Activated CD4-positive, alpha-beta memory T cell treated with anti-CD3 and anti-CD28 coated beads, Interleukin-2, amount 10 ng/mL, durations not matched to agents 7 days and 5 days (primary cell): ENCODE results near the gene RNF121. TPM values are rescaled to one million over a fixed set of nuclear protein-coding genes. Genes with fewer than 3 reads are reported as not detected.

ENCODE experiments used
- CTCF ChIA-PET: fragments of 350-600 bp; sonication (Branson Sonifier 250); formaldehyde crosslinking; loops from one replicate; lab custom pipeline; 2021; ENCODE audit warnings: antibody characterized with exemption, inconsistent platforms; lab: Charles Lee
- POLR2A ChIA-PET: fragments of 350-600 bp; sonication (Branson Sonifier 250); formaldehyde crosslinking; loops from one replicate; lab custom pipeline; 2021; ENCODE audit warnings: antibody characterized with exemption; lab: Charles Lee
- DNase-seq: peaks from one replicate; pipeline ENCODE4 v3.0.0-alpha.2; 2020
- H3K27ac Mint-ChIP-seq: one replicate; pipeline ENCODE4 v1.8.0; 2021; ENCODE audit warnings: mild to moderate bottlenecking, mixed read lengths
- H3K27me3 Mint-ChIP-seq: one replicate; pipeline ENCODE4 v1.8.0; 2021; ENCODE audit warnings: mixed read lengths
- H3K36me3 Mint-ChIP-seq: one replicate; pipeline ENCODE4 v1.8.0; 2021; ENCODE audit warnings: low read depth, mixed read lengths
- H3K4me1 Mint-ChIP-seq: one replicate; pipeline ENCODE4 v1.8.0; 2021; ENCODE audit warnings: mixed read lengths
- H3K4me3 Mint-ChIP-seq: one replicate; pipeline ENCODE4 v1.8.0; 2021; ENCODE audit warnings: mild to moderate bottlenecking, mixed read lengths
- H3K9me3 Mint-ChIP-seq: one replicate; pipeline ENCODE4 v1.8.0; 2021; ENCODE audit warnings: mixed read lengths
- total RNA-seq, 2 experiments: library from RNA; stranded (reverse); gene quantifications; one replicate each; pipeline ENCODE4 v1.2.3, GENCODE V29; 2021

RNF121 gene
- total RNA-seq, 2 experiments from 2014 or later: 25.7 to 28.1 TPM

GRCh38 chr11:71977743-71978418 is 49.0 kb downstream of the RNF121 start:
- H3K36me3 Mint-ChIP-seq: peaks cover 3% of the 10 kb centered on the region
- ChIA-PET CTCF (interaction anchor here (0.7 to 3.6 kb wide), 26 partner anchors 10 to 453 kb away, joined by 3 to 27 read pairs (median 5); partner anchors contain the start of genes IL18BP, RNF121 and XNDC1N), POLR2A (interaction anchor here (1.0 to 1.7 kb wide), 4 partner anchors 19 to 113 kb away, joined by 3 to 4 read pairs (median 3); no protein-coding TSS in a partner anchor)
- H3K27ac Mint-ChIP-seq: peak overlapping the region; percentile 37
- peak; percentile 67 for DNase-seq
- no peaks in the 10 kb centered on the region for H3K4me1 Mint-ChIP-seq
- H3K4me3 Mint-ChIP-seq: no peak overlapping the region
- no peaks in the 10 kb centered on the region for H3K27me3 Mint-ChIP-seq
- H3K9me3 Mint-ChIP-seq: no peaks in the 10 kb centered on the region

- Mint-ChIP-seq H3K9me3 (no peaks in the 10 kb centered on the region), H3K27me3 (no peaks in the 10 kb centered on the region), H3K4me3 (no peak overlapping the region), H3K4me1 (no peaks in the 10 kb centered on the region), H3K36me3 (peaks cover 7% of the 10 kb centered on the region), H3K27ac (no peak overlapping the region)
- POLR2A ChIA-PET: interaction anchor here (1.7 kb wide), 1 partner anchor 22 kb away, joined by 4 read pairs; no protein-coding TSS in a partner anchor
- CTCF ChIA-PET: interaction anchor here (0.7 to 3.6 kb wide), 14 partner anchors 9 to 432 kb away, joined by 3 to 27 read pairs (median 6); partner anchors contain the start of genes IL18BP, RNF121 and XNDC1N
- DNase-seq: no peak
Measured at GRCh38 chr11:71979094-71979493, 50.2 kb downstream of the RNF121 start.

DNA sequence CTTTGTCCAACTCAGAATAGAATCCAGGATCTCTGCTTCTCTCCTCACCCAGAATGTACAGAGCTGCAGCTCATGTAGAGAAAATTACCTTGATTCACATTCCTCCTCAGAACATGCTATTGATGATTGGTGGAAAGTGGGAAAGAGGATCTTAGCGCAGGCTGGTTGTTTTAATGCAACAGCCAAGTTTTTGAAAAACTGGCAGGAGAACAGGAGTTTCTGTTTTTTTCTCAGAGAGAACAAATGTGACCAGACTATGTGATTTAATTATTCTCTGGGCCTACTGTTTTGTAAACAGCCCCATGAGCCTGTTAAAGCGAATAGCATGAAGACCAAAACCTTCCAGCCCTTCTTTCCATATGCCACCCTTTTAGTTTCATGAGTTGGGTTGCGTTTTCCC is 50.8 kb downstream of the RNF121 start:
- no peaks in the 10 kb centered on the region for H3K9me3 Mint-ChIP-seq
- peaks cover 7% of the 10 kb centered on the region for H3K36me3 Mint-ChIP-seq
- no peaks in the 10 kb centered on the region for H3K4me1 Mint-ChIP-seq

GRCh38 chr11:71986131-71986530 is 57.3 kb downstream of the RNF121 start:
- POLR2A ChIA-PET: interaction anchor here (0.9 kb wide), 1 partner anchor 11 kb away, joined by 4 read pairs; no protein-coding TSS in a partner anchor
- H3K36me3 Mint-ChIP-seq: peaks cover 16% of the 10 kb centered on the region
- H3K4me3 Mint-ChIP-seq: no peak overlapping the region

More for the DNA sequence above, 50.8 kb downstream of the RNF121 start:
- Mint-ChIP-seq H3K27me3 (no peaks in the 10 kb centered on the region), H3K4me3 (no peak overlapping the region), H3K27ac (no peak overlapping the region)
- DNase-seq: no peak
- POLR2A ChIA-PET: no interaction called here
- CTCF ChIA-PET: interaction anchor here (1.0 to 3.6 kb wide), 8 partner anchors 10 to 51 kb away, joined by 3 to 27 read pairs (median 6); partner anchors contain the start of genes IL18BP, RNF121 and XNDC1N

DNA sequence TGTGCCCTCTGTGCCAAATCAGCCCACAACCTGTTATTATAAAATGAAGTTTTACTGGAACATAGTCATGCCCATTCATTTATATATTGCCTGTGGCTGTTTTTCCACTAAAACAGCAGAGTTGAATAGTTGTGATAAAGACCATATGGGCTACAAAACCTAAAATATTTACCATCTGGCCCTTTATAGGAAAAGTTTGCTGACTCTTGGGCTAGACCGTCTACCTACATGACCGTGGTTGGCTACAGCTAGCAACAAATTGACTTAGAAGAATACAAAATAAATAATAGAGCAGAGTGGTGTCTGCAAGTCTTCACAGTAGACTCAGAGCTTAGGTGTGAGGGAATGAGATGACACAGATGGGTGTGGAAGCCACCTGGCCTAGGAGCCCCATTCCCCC is 58.7 kb downstream of the RNF121 start:
- Mint-ChIP-seq H3K27me3 (no peaks in the 10 kb centered on the region), H3K4me1 (peaks cover 16% of the 10 kb centered on the region), H3K9me3 (no peaks in the 10 kb centered on the region), H3K4me3 (no peak overlapping the region), H3K27ac (no peak overlapping the region), H3K36me3 (peaks cover 12% of the 10 kb centered on the region)
- DNase-seq: no peak
- POLR2A ChIA-PET: no interaction called here
- CTCF ChIA-PET: interaction anchor here (2.4 kb wide), 1 partner anchor 10 kb away, joined by 13 read pairs; no protein-coding TSS in a partner anchor

More at GRCh38 chr11:71986131-71986530, 57.3 kb downstream of the RNF121 start:
- Mint-ChIP-seq H3K9me3 (no peaks in the 10 kb centered on the region), H3K4me1 (peaks cover 9% of the 10 kb centered on the region), H3K27me3 (no peaks in the 10 kb centered on the region), H3K27ac (no peak overlapping the region)
- no peak for DNase-seq
- CTCF ChIA-PET: interaction anchor here (1.0 kb wide), 1 partner anchor 197 kb away, joined by 5 read pairs; no protein-coding TSS in a partner anchor

- ChIA-PET CTCF (interaction anchor here (2.4 kb wide), 1 partner anchor 10 kb away, joined by 13 read pairs; no protein-coding TSS in a partner anchor), POLR2A (no interaction called here)
- H3K27me3 Mint-ChIP-seq: no peaks in the 10 kb centered on the region
- H3K4me3 Mint-ChIP-seq: no peak overlapping the region
- peaks cover 12% of the 10 kb centered on the region for H3K36me3 Mint-ChIP-seq
- H3K4me1 Mint-ChIP-seq: peaks cover 20% of the 10 kb centered on the region
- no peaks in the 10 kb centered on the region for H3K9me3 Mint-ChIP-seq
- DNase-seq: no peak
- no peak overlapping the region for H3K27ac Mint-ChIP-seq
Measured at GRCh38 chr11:71988050-71988449, 59.2 kb downstream of the RNF121 start.

GRCh38 chr11:71990701-71991100 is 61.9 kb downstream of the RNF121 start:
- no peak for DNase-seq
- Mint-ChIP-seq H3K27ac (no peak overlapping the region), H3K4me3 (no peak overlapping the region), H3K36me3 (peaks cover 9% of the 10 kb centered on the region), H3K27me3 (no peaks in the 10 kb centered on the region), H3K4me1 (peaks cover 17% of the 10 kb centered on the region), H3K9me3 (no peaks in the 10 kb centered on the region)
- POLR2A ChIA-PET: no interaction called here
- CTCF ChIA-PET: interaction anchor here (1.3 kb wide), 1 partner anchor 14 kb away, joined by 3 read pairs; no protein-coding TSS in a partner anchor

DNA sequence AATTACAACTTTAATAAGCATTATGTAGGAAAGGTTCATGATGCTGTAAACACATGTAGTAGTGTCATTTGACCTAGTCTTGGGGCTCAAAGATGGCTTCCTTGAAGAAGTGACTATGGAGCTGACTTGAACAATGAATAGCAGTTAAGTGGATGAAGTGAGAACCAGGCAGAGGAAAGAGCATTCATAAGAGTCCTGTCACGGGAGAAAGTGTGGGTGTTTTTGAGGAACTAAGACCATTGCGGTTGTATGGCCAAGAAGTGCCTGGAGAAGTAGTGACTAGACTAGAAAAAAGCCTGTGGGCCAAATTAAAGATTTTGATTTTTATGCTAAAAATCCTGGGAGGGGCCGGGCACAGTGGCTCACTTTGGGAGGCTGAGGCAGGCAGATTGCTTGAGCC is 62.6 kb downstream of the RNF121 start:
- peaks cover 14% of the 10 kb centered on the region for H3K4me1 Mint-ChIP-seq
- POLR2A ChIA-PET: no interaction called here
- peaks cover 9% of the 10 kb centered on the region for H3K36me3 Mint-ChIP-seq
- DNase-seq: no peak
- H3K27ac Mint-ChIP-seq: no peak overlapping the region
- H3K9me3 Mint-ChIP-seq: no peaks in the 10 kb centered on the region
- no peaks in the 10 kb centered on the region for H3K27me3 Mint-ChIP-seq
- H3K4me3 Mint-ChIP-seq: no peak overlapping the region
- CTCF ChIA-PET: no interaction called here

DNA sequence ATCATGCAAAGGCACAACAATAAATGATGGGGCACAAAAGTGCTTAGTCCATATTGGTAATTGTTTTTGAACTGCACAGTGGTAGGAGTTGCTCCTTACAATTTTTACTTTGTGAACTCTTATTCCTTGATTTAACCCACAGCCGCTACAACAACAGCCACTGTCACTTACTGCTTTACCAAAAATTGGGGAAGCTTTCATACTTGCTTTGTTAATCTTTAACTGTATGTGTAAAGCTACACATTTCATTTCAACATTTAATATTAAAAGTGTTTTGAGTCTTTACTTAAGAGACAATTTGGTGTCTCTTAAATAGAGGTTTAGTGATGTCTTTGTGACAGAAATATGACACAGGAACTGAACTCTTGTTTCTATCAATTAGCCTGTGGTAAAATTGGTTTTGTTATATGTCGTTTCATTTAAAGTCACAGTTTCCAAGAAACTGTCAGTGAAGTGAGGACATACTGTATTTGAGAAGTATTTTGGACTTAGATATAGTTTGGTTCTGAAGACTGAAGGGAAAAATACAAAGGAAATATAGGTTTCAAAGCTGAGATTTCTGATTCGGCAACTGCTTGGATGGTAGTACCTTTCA is 63.4 kb downstream of the RNF121 start:
- Mint-ChIP-seq H3K4me1 (peaks cover 14% of the 10 kb centered on the region), H3K9me3 (no peaks in the 10 kb centered on the region), H3K27ac (no peak overlapping the region), H3K4me3 (no peak overlapping the region), H3K27me3 (no peaks in the 10 kb centered on the region), H3K36me3 (peaks cover 4% of the 10 kb centered on the region)
- DNase-seq: no peak
- ChIA-PET CTCF (no interaction called here), POLR2A (no interaction called here)

GRCh38 chr11:71994786-71995185 is 65.9 kb downstream of the RNF121 start:
- ChIA-PET POLR2A (interaction anchor here (1.2 kb wide), 1 partner anchor 90 kb away, joined by 5 read pairs; no protein-coding TSS in a partner anchor), CTCF (no interaction called here)
- Mint-ChIP-seq H3K4me1 (peaks cover 32% of the 10 kb centered on the region), H3K9me3 (no peaks in the 10 kb centered on the region), H3K36me3 (peaks cover 8% of the 10 kb centered on the region), H3K27me3 (no peaks in the 10 kb centered on the region), H3K27ac (no peak overlapping the region), H3K4me3 (no peak overlapping the region)
- no peak for DNase-seq

GRCh38 chr11:71995726-71996291 is 67.0 kb downstream of the RNF121 start:
- H3K4me3 Mint-ChIP-seq: no peak overlapping the region
- H3K9me3 Mint-ChIP-seq: no peaks in the 10 kb centered on the region
- ChIA-PET CTCF (interaction anchor here (1.3 kb wide), 1 partner anchor 17 kb away, joined by 3 read pairs; no protein-coding TSS in a partner anchor), POLR2A (interaction anchor here (0.6 kb wide), 1 partner anchor 28 kb away, joined by 3 read pairs; no protein-coding TSS in a partner anchor)
- no peak overlapping the region for H3K27ac Mint-ChIP-seq
- no peaks in the 10 kb centered on the region for H3K27me3 Mint-ChIP-seq
- peaks cover 37% of the 10 kb centered on the region for H3K4me1 Mint-ChIP-seq
- H3K36me3 Mint-ChIP-seq: peaks cover 7% of the 10 kb centered on the region
- no peak for DNase-seq

GRCh38 chr11:71996517-71996916 is 67.7 kb downstream of the RNF121 start:
- ChIA-PET POLR2A (interaction anchor here (0.9 to 1.8 kb wide), 2 partner anchors 11 to 19 kb away, joined by 3 to 4 read pairs; no protein-coding TSS in a partner anchor), CTCF (interaction anchor here (0.7 to 1.3 kb wide), 2 partner anchors 14 to 18 kb away, joined by 3 read pairs; no protein-coding TSS in a partner anchor)
- no peak overlapping the region for H3K27ac Mint-ChIP-seq

More at GRCh38 chr11:71996517-71996916, 67.7 kb downstream of the RNF121 start:
- no peak for DNase-seq
- H3K4me1 Mint-ChIP-seq: peaks cover 35% of the 10 kb centered on the region
- peaks cover 11% of the 10 kb centered on the region for H3K36me3 Mint-ChIP-seq
- H3K9me3 Mint-ChIP-seq: no peaks in the 10 kb centered on the region
- no peak overlapping the region for H3K4me3 Mint-ChIP-seq
- H3K27me3 Mint-ChIP-seq: no peaks in the 10 kb centered on the region
